Esophagus muscularis mucosa (tissue), 4 donors: ENCODE measurements around the gene ETV6.

ENCODE experiments used
- CTCF ChIP-seq, 3 experiments: fragments of 200-600 bp in 2 of 3; fragments of 450-650 bp in 1 of 3; sonication (generic) in 2 of 3; IDR thresholded peaks; one replicate each; pipeline ENCODE4 v1.5.1; 2017 to 2019; ENCODE audit warnings: antibody characterized with exemption in 3 of 3, mild to moderate bottlenecking in 2 of 3, moderate library complexity in 1 of 3
- EP300 ChIP-seq: sonication (generic); formaldehyde crosslinking; IDR thresholded peaks from one replicate; pipeline ENCODE4 v1.6.1; 2017; ENCODE audit warnings: antibody characterized with exemption
- POLR2A ChIP-seq: fragments of 450-650 bp; IDR thresholded peaks from one replicate; pipeline ENCODE4 v1.6.1; 2017; ENCODE audit warnings: antibody characterized with exemption, moderate library complexity, mild to moderate bottlenecking, low read depth

DNA sequence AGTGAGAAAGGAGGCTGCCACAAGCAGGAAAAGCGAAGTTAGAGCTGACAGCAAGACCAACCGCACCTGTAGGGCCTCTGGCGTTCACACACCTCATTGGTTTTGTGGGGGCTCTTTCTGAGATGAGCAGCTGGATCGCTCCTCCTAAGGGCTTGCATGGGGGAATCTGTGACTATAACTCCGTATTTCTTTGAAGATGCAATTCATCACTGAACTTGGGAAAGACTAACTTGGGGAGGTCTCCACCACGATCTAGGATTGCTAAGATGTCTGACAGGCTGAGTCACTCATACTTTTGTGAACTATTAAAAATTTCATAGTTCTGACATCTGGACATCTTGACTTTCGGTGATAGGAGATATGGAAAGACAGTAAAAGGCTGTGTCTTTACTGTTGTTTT lies 173.6 kb downstream of the ETV6 start:
- TF ChIP-seq CTCF (IDR thresholded peaks at IDR 0.05) (no peak), POLR2A (no peak), EP300 (no peak)
